Sigmoid colon (tissue), 7 donors: ENCODE results near the gene PPP2R5A. TPM values are rescaled to one million over a fixed set of nuclear protein-coding genes. Genes with fewer than 3 reads are reported as not detected.

ENCODE experiments used
- DNase-seq: peaks from one replicate; pipeline ENCODE4 v3.0.0-alpha.2; 2019
- H3K27ac ChIP-seq, 4 donors: fragments of 200-600 bp; sonication (generic); one replicate each; pipeline ENCODE4 v1.5.1; 2016 to 2019; ENCODE audit warnings: mild to moderate bottlenecking in 1 of 4
- H3K27me3 ChIP-seq, 3 donors: fragments of 200-600 bp; sonication (generic); one replicate each; pipeline ENCODE4 v1.5.1; 2019; ENCODE audit warnings: mild to moderate bottlenecking in 1 of 3
- H3K36me3 ChIP-seq, 4 donors: fragments of 200-600 bp; sonication (generic); one replicate each; pipeline ENCODE4 v1.5.1; 2016 to 2019
- H3K4me1 ChIP-seq, 4 donors: fragments of 200-600 bp; sonication (generic); one replicate each; pipeline ENCODE4 v1.5.1; 2017 to 2019
- H3K4me3 ChIP-seq, 4 donors: fragments of 200-600 bp; sonication (generic); one replicate each; pipeline ENCODE4 v1.5.1; 2017 to 2019; ENCODE audit warnings: mild to moderate bottlenecking in 2 of 4, moderate library complexity in 1 of 4
- H3K9me3 ChIP-seq, 4 donors: fragments of 200-600 bp in 3 of 4; sonication (generic) in 3 of 4; one replicate each; pipeline versions ENCODE4 v1.5.1 to v1.6.1; 2013 to 2019
- EP300 ChIP-seq, 4 donors: sonication (generic); formaldehyde crosslinking; IDR thresholded peaks; one replicate each; pipeline ENCODE4 v1.6.1; 2017; ENCODE audit warnings: antibody characterized with exemption in 4 of 4
- POLR2A ChIP-seq, 2 donors: fragments of 450-650 bp; IDR thresholded peaks; one replicate each; pipeline ENCODE4 v1.6.1; 2016; ENCODE audit warnings: antibody characterized with exemption in 2 of 2, mild to moderate bottlenecking in 2 of 2, moderate library complexity in 2 of 2
- POLR2AphosphoS5 ChIP-seq, 4 donors: sonication (generic); formaldehyde crosslinking; IDR thresholded peaks; one replicate each; pipeline ENCODE4 v1.6.1; 2017; ENCODE audit warnings: antibody characterized with exemption in 4 of 4
- WGBS, 2 donors: extraction: QIAGEN DNeasy Blood & Tissue Kit; methylation state at CpG; one replicate each; pipeline ENCODE4 v1.1.7; 2013; 5-methylcytosine and 5-hydroxymethylcytosine counted together
- intact Hi-C: fragments of 100-400 bp; cut with DNase I; formaldehyde crosslinking; loops from one replicate; pipeline ENCODE4 v1.15.1; 2023
- polyA plus RNA-seq, 3 donors: library from polyadenylated mRNA; stranded (reverse); fragments of 200-250 nt; gene quantifications; one replicate each; pipeline ENCODE4 v1.2.3, GENCODE V29; 2013
- total RNA-seq, 4 donors: library from RNA; depleted of rRNA; stranded (reverse); fragments of >200 nt; gene quantifications; one replicate each; pipeline ENCODE4 v1.1.0, GENCODE V29; 2016
- TF ChIP-seq, protein P1 (sequence below), 4 experiments: fragments of 450-650 bp in 3 of 4; fragments of 200-600 bp in 1 of 4; IDR thresholded peaks; one replicate each; pipeline ENCODE4 v1.5.1; 2016 to 2019; ENCODE audit warnings: antibody characterized with exemption in 4 of 4, mild to moderate bottlenecking in 3 of 4, moderate library complexity in 2 of 4
- donor health status: healthy with polysubstance abuse.
- donor health status: Bipolar disorder and iron deficiency.
- donor health status: healthy.

Gene PPP2R5A
- total and polyA plus RNA-seq, 7 donors = 25.9 to 62.7 (median 46.2) TPM

DNA sequence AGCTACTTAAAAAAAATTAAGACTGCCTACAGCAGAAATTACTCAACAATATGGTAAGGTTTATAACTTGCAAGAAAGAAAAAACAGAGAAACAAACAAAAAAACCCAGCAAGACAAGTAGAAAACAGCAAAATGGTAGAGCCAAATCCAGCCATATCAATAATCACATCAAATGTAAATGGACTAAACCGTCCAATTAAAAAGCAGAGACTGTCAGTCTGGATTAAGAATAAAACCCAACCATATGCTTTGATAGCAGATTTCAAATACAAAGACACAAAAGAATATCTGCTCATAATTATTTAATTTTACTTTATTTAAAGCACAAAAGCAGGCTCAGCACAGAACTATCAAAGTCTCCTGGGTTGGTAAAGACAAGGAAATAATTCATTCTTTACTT lies 112.0 kb downstream of the PPP2R5A start:
- 95 to 96% methylated on average over 1 of the region's 1 CpG for WGBS, 2 donors
- H3K27ac ChIP-seq = no peak overlapping the region
- TF ChIP-seq, protein P1, sequence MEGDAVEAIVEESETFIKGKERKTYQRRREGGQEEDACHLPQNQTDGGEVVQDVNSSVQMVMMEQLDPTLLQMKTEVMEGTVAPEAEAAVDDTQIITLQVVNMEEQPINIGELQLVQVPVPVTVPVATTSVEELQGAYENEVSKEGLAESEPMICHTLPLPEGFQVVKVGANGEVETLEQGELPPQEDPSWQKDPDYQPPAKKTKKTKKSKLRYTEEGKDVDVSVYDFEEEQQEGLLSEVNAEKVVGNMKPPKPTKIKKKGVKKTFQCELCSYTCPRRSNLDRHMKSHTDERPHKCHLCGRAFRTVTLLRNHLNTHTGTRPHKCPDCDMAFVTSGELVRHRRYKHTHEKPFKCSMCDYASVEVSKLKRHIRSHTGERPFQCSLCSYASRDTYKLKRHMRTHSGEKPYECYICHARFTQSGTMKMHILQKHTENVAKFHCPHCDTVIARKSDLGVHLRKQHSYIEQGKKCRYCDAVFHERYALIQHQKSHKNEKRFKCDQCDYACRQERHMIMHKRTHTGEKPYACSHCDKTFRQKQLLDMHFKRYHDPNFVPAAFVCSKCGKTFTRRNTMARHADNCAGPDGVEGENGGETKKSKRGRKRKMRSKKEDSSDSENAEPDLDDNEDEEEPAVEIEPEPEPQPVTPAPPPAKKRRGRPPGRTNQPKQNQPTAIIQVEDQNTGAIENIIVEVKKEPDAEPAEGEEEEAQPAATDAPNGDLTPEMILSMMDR (IDR thresholded peaks at IDR 0.05) = no peak
- TF ChIP-seq EP300 (IDR thresholded peaks at IDR 0.05) (no peak), POLR2AphosphoS5 (IDR thresholded peaks at IDR 0.05) (no peak), POLR2A (IDR thresholded peaks at IDR 0.05) (no peak)
- H3K36me3 ChIP-seq = no peaks in the 10 kb centered on the region
- H3K27me3 ChIP-seq = no peaks in the 10 kb centered on the region
- H3K4me3 ChIP-seq = no peak overlapping the region
- intact Hi-C loops = no loop called here
- H3K9me3 ChIP-seq = peaks cover 0 to 8% (median 2%) of the 10 kb centered on the region in 4 donors
- no peak for DNase-seq
- no peaks in the 10 kb centered on the region for H3K4me1 ChIP-seq

DNA sequence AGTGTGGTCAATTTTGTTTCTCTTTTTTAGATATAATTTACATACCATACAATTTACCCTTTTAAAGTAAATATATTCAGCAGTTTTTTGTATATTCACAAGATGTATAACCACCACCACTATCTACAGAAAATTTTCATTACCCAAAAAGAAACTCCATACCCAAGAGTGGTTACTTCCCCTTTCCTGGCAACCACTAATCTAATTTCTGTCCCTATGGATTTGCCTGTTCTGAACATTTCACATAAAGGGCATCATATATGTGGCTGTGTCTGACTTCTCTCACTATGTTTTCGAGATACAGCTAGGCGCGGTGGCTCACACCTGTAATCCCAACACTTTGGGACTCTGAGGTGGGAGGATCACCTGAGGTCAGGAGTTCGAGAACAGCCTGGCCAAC lies 115.8 kb downstream of the PPP2R5A start:
- DNase-seq = no peak
- Histone ChIP-seq H3K4me1 (no peaks in the 10 kb centered on the region), H3K9me3 (peaks cover 0 to 6% (median 2%) of the 10 kb centered on the region in 4 donors), H3K36me3 (no peaks in the 10 kb centered on the region), H3K4me3 (no peak overlapping the region), H3K27ac (no peak overlapping the region), H3K27me3 (no peaks in the 10 kb centered on the region)
- TF ChIP-seq, protein P1 (IDR thresholded peaks at IDR 0.05) = no peak
- TF ChIP-seq POLR2A (IDR thresholded peaks at IDR 0.05) = no peak
- intact Hi-C loops = no loop called here
- WGBS, 2 donors = 96 to 99% methylated on average over 4 of the region's 4 CpGs

DNA sequence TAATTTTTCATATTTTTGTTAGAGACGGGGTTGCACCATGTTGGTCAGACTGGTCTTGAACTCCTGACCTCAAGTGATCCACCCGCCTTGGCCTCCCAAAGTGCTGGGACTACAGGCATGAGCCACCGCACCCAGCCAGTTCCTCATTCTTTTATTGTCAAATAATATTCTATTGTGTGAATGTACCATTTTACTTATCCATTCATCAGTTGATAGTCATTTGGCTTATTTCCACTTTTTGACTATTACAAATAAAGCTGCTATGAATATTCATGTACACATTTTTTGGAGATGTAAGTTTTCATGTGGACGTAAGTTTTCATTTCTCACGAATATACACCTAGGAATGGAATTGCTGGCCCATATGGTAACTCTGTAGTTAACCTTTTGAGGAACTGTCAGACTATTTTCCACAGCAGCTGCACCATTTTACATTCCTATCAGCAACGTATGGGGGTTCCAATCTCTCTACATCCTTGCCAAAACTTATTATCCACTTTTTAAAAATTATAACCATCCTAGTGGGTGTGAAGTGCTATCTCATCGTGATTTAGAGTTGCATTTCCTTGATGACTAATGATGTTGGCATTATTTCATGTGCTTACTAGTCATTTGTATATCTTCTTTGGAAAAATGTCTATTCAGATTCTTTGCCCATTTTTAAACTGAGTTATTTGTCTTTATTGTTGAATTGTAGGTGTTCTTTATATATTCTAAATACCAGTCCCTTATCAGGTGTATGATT lies 116.8 kb downstream of the PPP2R5A start:
- H3K27me3 ChIP-seq = no peaks in the 10 kb centered on the region
- H3K4me1 ChIP-seq = no peaks in the 10 kb centered on the region
- H3K27ac ChIP-seq = no peak overlapping the region
- no peak overlapping the region for H3K4me3 ChIP-seq
- WGBS, 2 donors = 85 to 86% methylated on average over 7 of the region's 7 CpGs
- no peak for TF ChIP-seq POLR2A (IDR thresholded peaks at IDR 0.05)
- no peak for TF ChIP-seq POLR2AphosphoS5 (IDR thresholded peaks at IDR 0.05)
- TF ChIP-seq, protein P1 (IDR thresholded peaks at IDR 0.05) = no peak
- H3K36me3 ChIP-seq = no peaks in the 10 kb centered on the region
- peaks cover 0 to 2% (median 1%) of the 10 kb centered on the region in 4 donors for H3K9me3 ChIP-seq
- intact Hi-C loops = no loop called here
- DNase-seq = no peak

DNA sequence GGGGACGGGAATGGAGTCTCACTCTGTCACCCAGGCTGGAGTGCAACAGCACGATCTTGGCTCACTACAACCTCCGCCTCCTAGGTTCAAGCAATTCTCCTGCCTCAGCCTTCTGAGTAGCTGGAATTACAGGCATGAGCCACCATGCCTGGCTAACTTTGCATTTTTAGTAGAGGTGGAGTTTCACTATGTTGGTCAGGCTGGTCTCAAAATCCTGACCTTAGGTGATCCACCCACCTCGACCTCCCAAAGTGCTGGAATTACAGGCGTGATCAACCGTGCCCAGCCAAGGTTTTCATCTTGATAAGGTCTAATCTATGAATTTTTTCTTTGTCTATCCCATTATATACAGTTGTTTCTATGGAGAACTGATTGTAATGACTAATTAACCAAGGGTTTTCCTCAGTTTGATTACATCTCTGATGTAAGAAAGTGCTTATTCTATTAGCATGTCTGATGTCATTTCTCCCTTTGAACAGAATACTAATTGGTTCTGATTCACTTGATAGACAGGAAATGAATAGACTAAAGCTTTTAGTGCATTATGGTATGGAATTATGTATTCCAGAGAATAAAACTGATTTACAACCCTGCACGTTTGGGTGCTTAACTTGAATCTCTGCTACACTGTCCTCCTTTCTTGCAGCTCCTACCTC lies 117.6 kb downstream of the PPP2R5A start:
- intact Hi-C loops = no loop called here
- Histone ChIP-seq H3K4me3 (no peak overlapping the region), H3K4me1 (no peaks in the 10 kb centered on the region), H3K27me3 (no peaks in the 10 kb centered on the region), H3K36me3 (no peaks in the 10 kb centered on the region), H3K27ac (no peak overlapping the region), H3K9me3 (no peaks in the 10 kb centered on the region)
- 84 to 93% methylated on average over 7 of the region's 7 CpGs for WGBS, 2 donors
- TF ChIP-seq, protein P1 (IDR thresholded peaks at IDR 0.05) = no peak
- TF ChIP-seq POLR2AphosphoS5 (IDR thresholded peaks at IDR 0.05) = no peak
- TF ChIP-seq POLR2A (IDR thresholded peaks at IDR 0.05) = no peak
- no peak for TF ChIP-seq EP300 (IDR thresholded peaks at IDR 0.05)
- no peak for DNase-seq
